IMR-90 (cell line): ENCODE measurements around the gene SLC24A3.

Experiments used
- CEBPB ChIP-seq: IDR thresholded peaks from 2 replicates; pipeline ENCODE4 v1.6.1; 2012; ENCODE audit warnings: low read depth, low read length, improper control_type of control experiment
- CTCF ChIP-seq: conservative IDR thresholded peaks from 2 replicates; pipeline ENCODE4 v1.5.1; 2012; ENCODE audit warnings: mild to moderate bottlenecking, low read depth, low read length, improper control_type of control experiment
- MAFK ChIP-seq: IDR thresholded peaks from 2 replicates; pipeline ENCODE4 v1.6.1; 2012; ENCODE audit warnings: low read depth, low read length, improper control_type of control experiment
- MAZ ChIP-seq: IDR thresholded peaks from 2 replicates; pipeline ENCODE4 v1.6.1; 2012; ENCODE audit warnings: low read depth, mild to moderate bottlenecking, low read length, improper control_type of control experiment, moderate library complexity, borderline replicate concordance
- MXI1 ChIP-seq: IDR thresholded peaks from 2 replicates; pipeline ENCODE4 v1.6.1; 2012; ENCODE audit warnings: low read depth, mild to moderate bottlenecking, low read length, moderate library complexity, borderline replicate concordance
- POLR2A ChIP-seq: IDR thresholded peaks from 2 replicates; pipeline ENCODE4 v1.6.1; 2012; ENCODE audit warnings: mild to moderate bottlenecking, low read depth, low read length
- RAD21 ChIP-seq: IDR thresholded peaks from 2 replicates; pipeline ENCODE4 v1.6.1; 2012; ENCODE audit warnings: low read length, improper control_type of control experiment
- RFX5 ChIP-seq: IDR thresholded peaks from 2 replicates; pipeline ENCODE4 v1.8.0; 2012; ENCODE audit warnings: low read depth, mild to moderate bottlenecking, low read length, moderate library complexity
- SMC3 ChIP-seq: fragments of 150-350 bp; IDR thresholded peaks from 2 replicates; pipeline ENCODE4 v1.6.1; 2016; ENCODE audit warnings: low read depth, mild to moderate bottlenecking, antibody characterized with exemption, low read length, moderate library complexity
- USF2 ChIP-seq: fragments of 150-350 bp; IDR thresholded peaks from 2 replicates; pipeline ENCODE4 v1.6.1; 2017; ENCODE audit warnings: mild to moderate bottlenecking, antibody characterized with exemption, low read length, low read depth
- TF ChIP-seq, protein P1 (sequence below): fragments of 150-350 bp; IDR thresholded peaks from 2 replicates; pipeline ENCODE4 v1.6.1; 2016; ENCODE audit warnings: low read depth, mild to moderate bottlenecking, low read length, moderate library complexity, borderline replicate concordance

DNA sequence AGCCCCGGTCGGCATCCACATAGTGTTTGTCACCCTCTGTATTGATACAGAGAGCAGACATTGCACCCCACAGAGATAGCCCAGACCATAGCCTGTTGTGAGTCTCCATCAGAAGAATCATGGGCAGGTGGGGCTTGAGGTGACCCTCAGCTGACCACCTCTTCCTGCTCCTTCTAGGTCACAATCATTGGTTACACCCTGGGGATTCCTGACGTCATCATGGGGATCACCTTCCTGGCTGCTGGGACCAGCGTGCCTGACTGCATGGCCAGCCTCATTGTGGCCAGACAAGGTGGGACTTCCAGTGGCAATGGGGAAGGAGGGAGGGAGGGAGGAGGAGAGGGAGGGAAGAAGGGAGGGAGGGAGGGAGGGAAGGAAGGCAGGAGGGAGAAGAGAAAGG lies 484.2 kb downstream of the SLC24A3 start:
- TF ChIP-seq CTCF = no peak
- no peak for TF ChIP-seq CEBPB
- no peak for TF ChIP-seq POLR2A
- no peak for TF ChIP-seq RFX5
- no peak for TF ChIP-seq MXI1
- TF ChIP-seq, protein P1, sequence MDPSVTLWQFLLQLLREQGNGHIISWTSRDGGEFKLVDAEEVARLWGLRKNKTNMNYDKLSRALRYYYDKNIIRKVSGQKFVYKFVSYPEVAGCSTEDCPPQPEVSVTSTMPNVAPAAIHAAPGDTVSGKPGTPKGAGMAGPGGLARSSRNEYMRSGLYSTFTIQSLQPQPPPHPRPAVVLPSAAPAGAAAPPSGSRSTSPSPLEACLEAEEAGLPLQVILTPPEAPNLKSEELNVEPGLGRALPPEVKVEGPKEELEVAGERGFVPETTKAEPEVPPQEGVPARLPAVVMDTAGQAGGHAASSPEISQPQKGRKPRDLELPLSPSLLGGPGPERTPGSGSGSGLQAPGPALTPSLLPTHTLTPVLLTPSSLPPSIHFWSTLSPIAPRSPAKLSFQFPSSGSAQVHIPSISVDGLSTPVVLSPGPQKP = no peak
- no peak for TF ChIP-seq SMC3
- no peak for TF ChIP-seq MAZ
- no peak for TF ChIP-seq USF2
- no peak for TF ChIP-seq RAD21
- TF ChIP-seq MAFK = no peak
